K562 (cell line): ENCODE results near the gene REX1BD. TPM values are rescaled to one million over a fixed set of nuclear protein-coding genes. Genes with fewer than 3 reads are reported as not detected.

Source experiments
- MYBL2 ChIP-seq, 2 experiments: fragments of 450-650 bp in 1 of 2; sonication (generic) in 1 of 2; formaldehyde crosslinking in 1 of 2; IDR thresholded peaks; 2 replicates each; pipeline versions ENCODE4 v1.6.1 to v1.8.1; 2017 to 2022; ENCODE audit warnings: borderline replicate concordance in 1 of 2, inconsistent platforms in 1 of 2, low read depth in 1 of 2, mild to moderate bottlenecking in 1 of 2, missing genetic modification reagents in 1 of 2, moderate library complexity in 1 of 2
- PRDM10 ChIP-seq: fragments of 450-650 bp; IDR thresholded peaks from 2 replicates; pipeline ENCODE4 v1.6.1; 2018; ENCODE audit not compliant: partially characterized antibody
- RB1 ChIP-seq: fragments of 450-650 bp; IDR thresholded peaks from 2 replicates; pipeline ENCODE4 v1.6.1; 2017; ENCODE audit warnings: low read depth, mild to moderate bottlenecking
- RBFOX2 ChIP-seq: fragments of 200-400 bp; formaldehyde crosslinking; IDR thresholded peaks from 2 replicates; pipeline ENCODE4 v1.6.1; 2017; ENCODE audit warnings: low read depth, mild to moderate bottlenecking, low read length, moderate library complexity
- polyA plus RNA-seq, 8 experiments: library from polyadenylated mRNA; depleted of rRNA in 4 of 8; stranded (reverse) in 5 of 8; unstranded in 3 of 8; fragments of >200 nt; fragmentation: Nextera tagmentation in 2 of 8; fragmentation: Illumina TruSeq in 1 of 8; extraction: Ambion mirVana in 2 of 8; extraction: Trizol in 1 of 8; gene quantifications; 2 replicates each; pipeline versions ENCODE4 v1.2.1 to v1.2.3, GENCODE V29; 2011 to 2014; ENCODE audit warnings: inconsistent platforms in 1 of 8, missing spikeins in 1 of 8
- total RNA-seq, 7 experiments: library from RNA; depleted of rRNA in 6 of 7; stranded (reverse); fragments of >200 nt in 6 of 7; fragmentation: Illumina TruSeq in 2 of 7; extraction: Trizol in 2 of 7; gene quantifications; 2 replicates each; pipeline versions ENCODE4 v1.2.1 to v1.2.3, GENCODE V29; 2011 to 2021; ENCODE audit warnings: low replicate concordance in 1 of 7

The REX1BD gene
- total and polyA plus RNA-seq, 9 of the 15 experiments (the other 6 are each of a cell fraction or from before 2014, with no cell fraction given) = 1.9 to 136 (median 13.8) TPM

GRCh38 chr19:18637673-18638630, 49.4 kb downstream of the REX1BD start (continued):
- TF ChIP-seq RB1 (no peak), PRDM10 (peak; percentile 90), RBFOX2 (peak; percentile 28; the same call in 1 of the 2 replicates), MYBL2 (IDR thresholded peaks at IDR 0.05; ENCODE audit: low read depth) (no peak), MYBL2 (CRISPR knock-in tag; IDR thresholded peaks at IDR 0.05; ENCODE audit: borderline replicate concordance) (no peak)
- TF ChIP-seq, all 486 proteins: peak for 3
